DOHH2 (cell line): Measurements from ENCODE around the gene SMG5.

Experiments
- CTCF ChIP-seq: fragments of 200-600 bp; sonication (generic); IDR thresholded peaks from one replicate; pipeline ENCODE4 v1.5.1; 2014; ENCODE audit warnings: antibody characterized with exemption, mild to moderate bottlenecking, low read depth, low read length; ENCODE audit not compliant: poor library complexity, severe bottlenecking
- EZH2phosphoT487 ChIP-seq: fragments of 200-600 bp; sonication (generic); IDR thresholded peaks from 2 replicates; pipeline ENCODE4 v1.6.1; 2017; ENCODE audit warnings: borderline replicate concordance, mild to moderate bottlenecking, antibody characterized with exemption, low read length, moderate library complexity, mixed read lengths

- TF ChIP-seq CTCF (no peak), EZH2phosphoT487 (no peak)
Observed at GRCh38 chr1:156214024-156214748, 68.4 kb downstream of the SMG5 start.
